IMR-90 (cell line): ENCODE measurements around the gene PAF1. TPM values are rescaled to one million over a fixed set of nuclear protein-coding genes. Genes with fewer than 3 reads are reported as not detected.

Experiments
- ATAC-seq: fragments of 200-7000 bp; cut with Tn5 transposase; 2 replicates; pipeline ENCODE4 v1.9.1; 2020; ENCODE audit warnings: low read depth, mild to moderate bottlenecking, moderate library complexity
- BruUV-seq: library from RNA; stranded (reverse); fragments of 400-500 nt; replicated peaks from 2 replicates; lab custom pipeline; 2021; lab: Mats Ljungman, UMichigan
- CTCF ChIA-PET: fragments of 300-600 bp; formaldehyde crosslinking; extraction: SDS; loops from one replicate; lab custom pipeline; 2021; ENCODE audit warnings: antibody characterized with exemption; lab: Yijun Ruan, JAX
- POLR2A ChIA-PET: fragments of 300-600 bp; sonication (Branson Sonifier 250); formaldehyde crosslinking; loops from one replicate; lab custom pipeline; 2022; ENCODE audit warnings: antibody characterized with exemption; ENCODE audit not compliant: unreplicated experiment; lab: Charles Lee
- DNase-seq: peaks from one replicate; pipeline ENCODE4 v3.0.0; 2013
- H2AFZ ChIP-seq: replicated peaks from 2 replicates; pipeline ENCODE3; 2013; ENCODE audit warnings: low read length, mild to moderate bottlenecking; ENCODE audit not compliant: poor library complexity
- H2AK5ac ChIP-seq: 2 replicates; pipeline ENCODE4 v1.6.1; 2013; ENCODE audit warnings: low read depth, low read length, inconsistent platforms
- H2AK9ac ChIP-seq: replicated peaks from 2 replicates; pipeline ENCODE3; 2013; ENCODE audit warnings: mild to moderate bottlenecking, low read depth, low read length, moderate library complexity; ENCODE audit not compliant: poor library complexity
- H2BK120ac ChIP-seq: 2 replicates; pipeline ENCODE4 v1.6.1; 2013; ENCODE audit warnings: low read depth, low read length, inconsistent platforms
- H2BK15ac ChIP-seq: 3 replicates; pipeline ENCODE4 v1.6.1; 2013; ENCODE audit warnings: low read depth, low read length, inconsistent platforms
- H2BK20ac ChIP-seq: 2 replicates; pipeline ENCODE4 v1.6.1; 2013; ENCODE audit warnings: low read depth, mild to moderate bottlenecking, inconsistent platforms, low read length, moderate library complexity
- H2BK5ac ChIP-seq: 2 replicates; pipeline ENCODE4 v1.6.1; 2013; ENCODE audit warnings: mild to moderate bottlenecking, low read depth, low read length, inconsistent platforms; ENCODE audit not compliant: poor library complexity, severe bottlenecking
- H3K14ac ChIP-seq: replicated peaks from 2 replicates; pipeline ENCODE4 v1.6.1; 2013; ENCODE audit warnings: low read depth, low read length, inconsistent platforms
- H3K18ac ChIP-seq: 2 replicates; pipeline ENCODE4 v1.6.1; 2013; ENCODE audit warnings: low read depth, low read length, control low read depth
- H3K23ac ChIP-seq: 2 replicates; pipeline ENCODE4 v1.6.1; 2013; ENCODE audit warnings: low read depth, low read length, inconsistent platforms
- H3K27ac ChIP-seq: 2 replicates; pipeline ENCODE4 v1.5.1; 2013; ENCODE audit warnings: mild to moderate bottlenecking, control low read depth, low read length; ENCODE audit not compliant: insufficient read depth
- H3K27me3 ChIP-seq: 2 replicates; pipeline ENCODE4 v1.6.1; 2013; ENCODE audit warnings: low read length; ENCODE audit not compliant: control insufficient read depth, insufficient read depth
- H3K36me3 ChIP-seq: 2 replicates; pipeline ENCODE4 v1.6.1; 2013; ENCODE audit warnings: low read length, mixed read lengths; ENCODE audit not compliant: control insufficient read depth, insufficient read depth
- H3K4ac ChIP-seq: 2 replicates; pipeline ENCODE4 v1.6.1; 2013; ENCODE audit warnings: low read depth, low read length, inconsistent platforms
- H3K4me1 ChIP-seq: 2 replicates; pipeline ENCODE4 v1.6.1; 2013; ENCODE audit warnings: low read length, mixed read lengths; ENCODE audit not compliant: control insufficient read depth, insufficient read depth
- H3K4me2 ChIP-seq: 2 replicates; pipeline ENCODE4 v1.6.1; 2013; ENCODE audit warnings: low read depth, mild to moderate bottlenecking, control low read depth, low read length, moderate library complexity
- H3K4me3 ChIP-seq: 2 replicates; pipeline ENCODE4 v1.5.1; 2013; ENCODE audit warnings: low read depth, mild to moderate bottlenecking, control low read depth, low read length, moderate library complexity; ENCODE audit not compliant: insufficient read depth
- H3K56ac ChIP-seq: 2 replicates; pipeline ENCODE4 v1.6.1; 2013; ENCODE audit warnings: low read length, inconsistent platforms; ENCODE audit not compliant: insufficient read depth; ENCODE audit errors: extremely low read depth
- H3K79me1 ChIP-seq, 2 experiments: 2 replicates each; pipeline ENCODE4 v1.6.1; 2013; ENCODE audit warnings: low read length in 2 of 2, inconsistent platforms in 1 of 2, low read depth in 1 of 2
- H3K9ac ChIP-seq: 2 replicates; pipeline ENCODE4 v1.6.1; 2013; ENCODE audit warnings: low read depth, low read length, control low read depth
- H3K9me1 ChIP-seq: 2 replicates; pipeline ENCODE4 v1.6.1; 2013; ENCODE audit warnings: low read length, inconsistent platforms; ENCODE audit not compliant: insufficient read depth
- H3K9me3 ChIP-seq: 2 replicates; pipeline ENCODE4 v1.6.1; 2013; ENCODE audit warnings: low read length; ENCODE audit not compliant: control insufficient read depth, insufficient read depth
- H4K20me1 ChIP-seq: 2 replicates; pipeline ENCODE4 v1.6.1; 2013; ENCODE audit warnings: low read length, inconsistent platforms; ENCODE audit not compliant: insufficient read depth
- H4K5ac ChIP-seq: 2 replicates; pipeline ENCODE4 v1.6.1; 2013; ENCODE audit warnings: mild to moderate bottlenecking, low read depth, low read length, control low read depth
- H4K8ac ChIP-seq, 2 experiments: 2 replicates each; pipeline ENCODE4 v1.6.1; 2013; ENCODE audit warnings: low read depth in 2 of 2, low read length in 2 of 2, control low read depth in 1 of 2, inconsistent platforms in 1 of 2
- H4K91ac ChIP-seq: 2 replicates; pipeline ENCODE4 v1.6.1; 2013; ENCODE audit warnings: low read depth, low read length, inconsistent platforms; ENCODE audit not compliant: insufficient read depth
- FOS ChIP-seq: fragments of 150-350 bp; IDR thresholded peaks from 2 replicates; pipeline ENCODE4 v1.6.1; 2016; ENCODE audit warnings: low read depth, low read length
- WGBS, 2 experiments: methylation state at CpG; one replicate each; pipeline versions ENCODE4 v1.1.5 to v1.1.7; 2013; ENCODE audit warnings: missing lambda C conversion rate in 2 of 2; ENCODE audit not compliant: insufficient read length in 1 of 2; ENCODE audit errors: extremely low coverage in 2 of 2; 5-methylcytosine and 5-hydroxymethylcytosine counted together
- dilution Hi-C: fragments of 300-500 bp; cut with HindIII; formaldehyde crosslinking; loops from one replicate; pipeline ENCODE4 v1.14.3; 2018; ENCODE audit warnings: low sequenced_read_pairs; ENCODE audit not compliant: unreplicated experiment
- in situ Hi-C: fragments of 300-500 bp; cut with MboI; formaldehyde crosslinking; loops from 3 replicates; pipeline ENCODE4 v1.14.3; 2019; ENCODE audit warnings: low sequenced_read_pairs, inconsistent platforms, mixed read lengths
- intact Hi-C: fragments of 100-400 bp; cut with micrococcal nuclease; formaldehyde crosslinking; loops from 2 replicates; pipeline ENCODE4 v1.10.0; 2022
- polyA plus RNA-seq, 3 experiments: library from polyadenylated mRNA; depleted of rRNA; stranded (reverse); fragments of >200 nt; gene quantifications; 2 replicates each; pipeline ENCODE4 v1.2.3, GENCODE V29; 2012; ENCODE audit warnings: low replicate concordance in 1 of 3
- total RNA-seq: library from RNA; depleted of rRNA; stranded (reverse); fragments of >200 nt; gene quantifications from 2 replicates; pipeline ENCODE4 v1.2.3, GENCODE V29; 2012

PAF1 gene
- total and polyA plus RNA-seq, 2 of the 4 experiments (the other 2 are of a cell fraction), result 45.7 to 54.3 TPM

DNA sequence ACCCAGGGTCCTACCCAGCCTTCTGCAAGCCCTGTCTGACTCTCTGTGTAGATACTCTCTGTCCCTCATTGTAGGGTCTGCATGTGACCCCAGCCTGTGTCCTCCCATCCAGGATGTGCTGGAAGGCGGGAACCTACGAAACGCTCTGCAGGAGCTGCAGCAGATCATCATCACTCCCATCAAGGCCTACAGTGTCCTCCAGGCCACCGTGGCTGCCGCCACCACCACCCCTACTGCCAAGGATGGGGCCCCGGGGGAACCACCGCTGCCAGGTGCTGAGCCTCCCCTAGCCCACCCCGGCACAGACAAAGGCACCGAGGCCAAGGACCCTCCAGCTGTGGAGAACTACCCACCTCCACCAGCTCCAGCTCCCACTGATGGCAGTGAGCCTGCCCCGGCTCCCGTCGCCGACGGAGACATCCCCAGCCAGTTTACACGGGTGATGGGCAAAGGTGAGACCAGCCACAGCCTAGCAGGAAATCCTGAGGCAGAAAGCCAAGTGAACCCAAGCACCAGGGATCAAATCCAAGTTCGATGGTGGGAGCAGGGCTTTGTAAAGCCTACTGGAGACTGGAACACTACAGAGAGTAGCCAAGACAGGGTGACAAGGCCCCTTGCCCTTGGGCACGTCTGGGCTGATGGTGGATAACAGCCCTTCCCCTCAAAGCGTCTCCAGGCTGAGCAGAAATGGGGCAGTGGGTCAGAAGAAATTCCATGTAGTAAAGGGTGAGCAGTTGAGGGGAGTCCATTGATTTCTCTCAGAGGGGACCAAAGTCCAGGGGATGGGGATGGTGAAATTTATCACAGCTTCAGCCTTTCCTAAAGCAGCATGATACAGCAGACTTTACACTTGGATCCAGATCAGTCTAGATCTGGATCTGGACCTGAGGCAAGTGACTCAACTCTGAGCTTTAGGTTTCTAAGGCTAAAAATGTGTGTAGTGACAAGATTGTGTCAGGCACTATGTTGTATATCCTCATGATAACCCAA, 13.2 kb downstream of the PAF1 start:
- peaks cover 80% of the 10 kb centered on the region for H3K36me3 ChIP-seq

More for the DNA sequence above, 13.2 kb downstream of the PAF1 start:
- Histone ChIP-seq H2AK5ac (no peak overlapping the region), H3K27me3 (no peaks in the 10 kb centered on the region), H3K56ac (no peak overlapping the region), H2BK120ac (no peak overlapping the region), H2BK20ac (no peak overlapping the region), H3K4me2 (no peak overlapping the region), H4K5ac (no peak overlapping the region), H2AFZ (no peak overlapping the region), H2BK15ac (no peak overlapping the region), H4K8ac (no peak overlapping the region), H4K20me1 (peaks cover 5% of the 10 kb centered on the region), H3K9ac (no peak overlapping the region), H3K14ac (no peak overlapping the region), H3K4ac (no peak overlapping the region), H4K91ac (no peak overlapping the region), H3K4me3 (no peak overlapping the region), H3K9me3 (no peaks in the 10 kb centered on the region), H3K27ac (no peak overlapping the region), H3K79me1 (peaks cover 22 to 37% of the 10 kb centered on the region in 2 experiments), H3K18ac (no peak overlapping the region), H2BK5ac (no peak overlapping the region), H3K4me1 (peaks cover 8% of the 10 kb centered on the region), H3K23ac (no peak overlapping the region), H3K9me1 (peaks cover 17% of the 10 kb centered on the region), H2AK9ac (no peak overlapping the region)
- ChIA-PET CTCF (no interaction called here), POLR2A (no interaction called here)
- DNase-seq, result no peak
- dilution Hi-C loops, result no loop called here
- BruUV-seq, result no TSS peak
- WGBS, 2 experiments, result 89% methylated on average over 5 of the region's 18 CpGs; no CpG with 5 or more reads in 1 of the 2 experiments
- TF ChIP-seq FOS, result no peak
- no peak; the same call in 1 of the 2 replicates for ATAC-seq
- in situ Hi-C loops, result no loop called here
- intact Hi-C loops, result no loop called here
